NT2/D1 (cell line): Measurements from ENCODE around the gene PWWP2A.

Experiments used
- YY1 ChIP-seq: IDR thresholded peaks from 2 replicates; pipeline ENCODE4 v1.6.1; 2011; ENCODE audit not compliant: insufficient read length, insufficient read depth
- ZNF274 ChIP-seq: IDR thresholded peaks from 2 replicates; pipeline ENCODE4 v1.6.1; 2011; ENCODE audit warnings: mild to moderate bottlenecking, low read depth, low read length

GRCh38 chr5:160165137-160166068 is 46.2 kb upstream of the PWWP2A start:
- TF ChIP-seq YY1 = no peak
- TF ChIP-seq ZNF274 = no peak
